22Rv1 (cell line): ENCODE measurements around the gene ADAMTS15.

ENCODE experiments used
- H3K27ac ChIP-seq: fragments of 450-650 bp; 2 replicates; pipeline ENCODE4 v1.5.1; 2017
- CTCF ChIP-seq: fragments of 450-650 bp; IDR thresholded peaks from 2 replicates; pipeline ENCODE4 v1.5.1; 2017; ENCODE audit warnings: mild to moderate bottlenecking
- ZFX ChIP-seq: fragments of 450-650 bp; IDR thresholded peaks from 2 replicates; pipeline ENCODE4 v1.6.1; 2017; ENCODE audit warnings: antibody characterized with exemption, borderline replicate concordance

Gene ADAMTS15

GRCh38 chr11:130456286-130456685 lies 7.8 kb downstream of the ADAMTS15 start:
- TF ChIP-seq CTCF: no peak
- TF ChIP-seq ZFX: no peak

GRCh38 chr11:130457623-130458409 lies 9.4 kb downstream of the ADAMTS15 start:
- H3K27ac ChIP-seq: no peak overlapping the region
- no peak for TF ChIP-seq ZFX
- no peak for TF ChIP-seq CTCF

More at GRCh38 chr11:130456286-130456685, 7.8 kb downstream of the ADAMTS15 start:
- no peak overlapping the region for H3K27ac ChIP-seq

GRCh38 chr11:130458410-130458729 lies 9.9 kb downstream of the ADAMTS15 start:
- TF ChIP-seq ZFX (no peak), CTCF (no peak)
- H3K27ac ChIP-seq: no peak overlapping the region

GRCh38 chr11:130459521-130459920 lies 11.1 kb downstream of the ADAMTS15 start:
- H3K27ac ChIP-seq: no peak overlapping the region
- TF ChIP-seq ZFX (no peak), CTCF (no peak)

- no peak for TF ChIP-seq ZFX
- TF ChIP-seq CTCF: no peak
Measured at GRCh38 chr11:130462101-130462885, 13.8 kb downstream of the ADAMTS15 start.

GRCh38 chr11:130462931-130463330 lies 14.5 kb downstream of the ADAMTS15 start:
- no peak overlapping the region for H3K27ac ChIP-seq
- TF ChIP-seq ZFX: no peak
- no peak for TF ChIP-seq CTCF

More at GRCh38 chr11:130462101-130462885, 13.8 kb downstream of the ADAMTS15 start:
- no peak overlapping the region for H3K27ac ChIP-seq

GRCh38 chr11:130464291-130464812 lies 15.9 kb downstream of the ADAMTS15 start:
- H3K27ac ChIP-seq: no peak overlapping the region
- TF ChIP-seq ZFX (no peak), CTCF (no peak)
